Liver (tissue), 9 donors: ENCODE results near the gene PARK7. TPM values are rescaled to one million over a fixed set of nuclear protein-coding genes. Genes with fewer than 3 reads are reported as not detected.

Experiments
- DNase-seq: peaks from one replicate; pipeline ENCODE4 v3.0.0-alpha.2; 2017; ENCODE audit warnings: low spot score
- H3K27ac ChIP-seq, 2 donors: one replicate each; pipeline ENCODE4 v1.7.0; 2013; ENCODE audit warnings: inconsistent platforms in 2 of 2, low read length in 2 of 2, control low read depth in 1 of 2, low read depth in 1 of 2, mild to moderate bottlenecking in 1 of 2
- H3K27me3 ChIP-seq, 4 donors: one replicate each; pipeline versions ENCODE4 v1.6.1 to v1.7.0; 2013; ENCODE audit warnings: low read length in 3 of 4, inconsistent platforms in 1 of 4, mild to moderate bottlenecking in 1 of 4, moderate library complexity in 1 of 4; ENCODE audit not compliant: control insufficient read depth in 4 of 4, insufficient read depth in 4 of 4
- H3K36me3 ChIP-seq, 4 donors: one replicate each; pipeline versions ENCODE4 v1.6.1 to v1.7.0; 2013; ENCODE audit warnings: low read length in 3 of 4, mild to moderate bottlenecking in 3 of 4, low read depth in 1 of 4, moderate library complexity in 1 of 4; ENCODE audit not compliant: control insufficient read depth in 4 of 4, insufficient read depth in 3 of 4
- H3K4me1 ChIP-seq, 4 donors: one replicate each; pipeline versions ENCODE4 v1.6.1 to v1.7.0; 2013; ENCODE audit warnings: low read length in 3 of 4, mild to moderate bottlenecking in 3 of 4, moderate library complexity in 1 of 4; ENCODE audit not compliant: control insufficient read depth in 4 of 4, insufficient read depth in 4 of 4
- H3K4me3 ChIP-seq, 3 donors: one replicate each; pipeline versions ENCODE4 v1.6.1 to v1.7.0; 2013; ENCODE audit warnings: low read length in 3 of 3, control low read depth in 1 of 3, low read depth in 1 of 3, mild to moderate bottlenecking in 1 of 3
- H3K9ac ChIP-seq, 2 donors: one replicate each; pipeline ENCODE4 v1.7.0; 2013; ENCODE audit warnings: low read length in 2 of 2, mild to moderate bottlenecking in 2 of 2, moderate library complexity in 2 of 2, control low read depth in 1 of 2, low read depth in 1 of 2
- H3K9me3 ChIP-seq, 4 donors: one replicate each; pipeline versions ENCODE4 v1.6.1 to v1.7.0; 2013; ENCODE audit warnings: low read length in 3 of 4; ENCODE audit not compliant: control insufficient read depth in 4 of 4
- EGR1 ChIP-seq, 2 donors: IDR thresholded peaks; 2 replicates each; pipeline ENCODE4 v1.6.1; 2016 to 2018; ENCODE audit warnings: antibody characterized with exemption in 2 of 2, low read depth in 2 of 2
- FOXA1 ChIP-seq: IDR thresholded peaks from 2 replicates; pipeline ENCODE4 v1.6.1; 2016; ENCODE audit warnings: antibody characterized with exemption
- FOXA2 ChIP-seq: IDR thresholded peaks from 2 replicates; pipeline ENCODE4 v1.6.1; 2016; ENCODE audit warnings: antibody characterized with exemption
- GABPA ChIP-seq, 2 donors: IDR thresholded peaks in 1 of 2; conservative IDR thresholded peaks in 1 of 2; 2 replicates each; pipeline ENCODE4 v1.6.1; 2016; ENCODE audit warnings: antibody characterized with exemption in 2 of 2, mild to moderate bottlenecking in 1 of 2, moderate library complexity in 1 of 2
- HNF4A ChIP-seq, 2 donors: conservative IDR thresholded peaks; 2 replicates each; pipeline ENCODE4 v1.6.1; 2016; ENCODE audit warnings: antibody characterized with exemption in 2 of 2, mild to moderate bottlenecking in 2 of 2
- HNF4G ChIP-seq: IDR thresholded peaks from 2 replicates; pipeline ENCODE4 v1.6.1; 2016; ENCODE audit warnings: antibody characterized with exemption
- JUND ChIP-seq, 2 donors: IDR thresholded peaks; 2 replicates each; pipeline ENCODE4 v1.6.1; 2016; ENCODE audit warnings: antibody characterized with exemption in 2 of 2
- MAX ChIP-seq: IDR thresholded peaks from 2 replicates; pipeline ENCODE4 v1.6.1; 2016; ENCODE audit warnings: antibody characterized with exemption
- NR2F2 ChIP-seq: IDR thresholded peaks from 2 replicates; pipeline ENCODE4 v1.6.1; 2016; ENCODE audit warnings: antibody characterized with exemption
- RAD21 ChIP-seq, 2 donors: IDR thresholded peaks; 2 replicates each; pipeline ENCODE4 v1.6.1; 2016; ENCODE audit warnings: antibody characterized with exemption in 2 of 2, mild to moderate bottlenecking in 2 of 2
- REST ChIP-seq: IDR thresholded peaks from 2 replicates; pipeline ENCODE4 v1.6.1; 2016; ENCODE audit warnings: antibody characterized with exemption, mild to moderate bottlenecking
- RXRA ChIP-seq, 2 donors: IDR thresholded peaks; 2 replicates each; pipeline ENCODE4 v1.6.1; 2017 to 2018; ENCODE audit warnings: antibody characterized with exemption in 2 of 2, mild to moderate bottlenecking in 1 of 2
- SP1 ChIP-seq: IDR thresholded peaks from 2 replicates; pipeline ENCODE4 v1.6.1; 2018; ENCODE audit warnings: antibody characterized with exemption, mild to moderate bottlenecking
- TAF1 ChIP-seq: conservative IDR thresholded peaks from 2 replicates; pipeline ENCODE4 v1.6.1; 2016; ENCODE audit warnings: antibody characterized with exemption, mild to moderate bottlenecking
- YY1 ChIP-seq: IDR thresholded peaks from 2 replicates; pipeline ENCODE4 v1.6.1; 2016; ENCODE audit warnings: antibody characterized with exemption, mild to moderate bottlenecking
- WGBS: extraction: QIAGEN DNeasy Blood & Tissue Kit; methylation state at CpG from one replicate; pipeline ENCODE4 v1.1.7; 2013; 5-methylcytosine and 5-hydroxymethylcytosine counted together
- polyA plus RNA-seq, 2 donors: library from polyadenylated mRNA; stranded (reverse) in 1 of 2; unstranded in 1 of 2; fragments of 200-250 nt in 1 of 2; fragments of >200 nt in 1 of 2; fragmentation: Nextera tagmentation in 1 of 2; extraction: Ambion mirVana in 1 of 2; gene quantifications; one replicate each; pipeline versions ENCODE4 v1.2.1 to v1.2.3, GENCODE V29; 2013 to 2015
- total RNA-seq, 2 donors: library from RNA; depleted of rRNA; stranded (reverse); fragments of >200 nt; gene quantifications; one replicate each; pipeline ENCODE4 v1.2.3, GENCODE V29; 2014
- TF ChIP-seq, protein P1 (sequence below): fragments of 150-350 bp; IDR thresholded peaks from 2 replicates; pipeline ENCODE4 v1.5.1; 2017; ENCODE audit warnings: improper control_type of control experiment, low read depth, low read length; ENCODE audit not compliant: missing input control
- TF ChIP-seq, protein P2 (sequence below): IDR thresholded peaks from 2 replicates; pipeline ENCODE4 v1.6.1; 2016; ENCODE audit warnings: antibody characterized with exemption
- TF ChIP-seq, protein P3 (sequence below): IDR thresholded peaks from 2 replicates; pipeline ENCODE4 v1.6.1; 2016; ENCODE audit warnings: antibody characterized with exemption
- donor health status: healthy.
- donor health status: healthy.
- donor health status: healthy.
- donor health status: healthy.
- donor health status: healthy.

The PARK7 gene
- total and polyA plus RNA-seq, 4 donors, result 107 to 297 (median 181) TPM

GRCh38 chr1:7983086-7983778 lies 21.7 kb downstream of the PARK7 start:
- 67% methylated on average over 15 of the region's 15 CpGs for WGBS
- H3K4me1 ChIP-seq, result peaks cover 3 to 22% (median 17%) of the 10 kb centered on the region in 4 donors
- DNase-seq, result no peak
- H3K4me3 ChIP-seq, result no peak overlapping the region
- no peaks in the 10 kb centered on the region for H3K9me3 ChIP-seq
- H3K9ac ChIP-seq, result peak overlapping the region in 1 of 2 donors; percentile 37
- peaks cover 11 to 50% (median 26%) of the 10 kb centered on the region in 4 donors for H3K36me3 ChIP-seq
- H3K27me3 ChIP-seq, result no peaks in the 10 kb centered on the region
- H3K27ac ChIP-seq, result peak overlapping the region; percentile 10 to 46
- TF ChIP-seq TAF1, result no peak
- TF ChIP-seq JUND (IDR thresholded peaks at IDR 0.05), result no peak
- peak; percentile 9 to 43 for TF ChIP-seq HNF4A (conservative IDR thresholded peaks at IDR 0.05)
- TF ChIP-seq MAX, result no peak
- TF ChIP-seq, protein P1, sequence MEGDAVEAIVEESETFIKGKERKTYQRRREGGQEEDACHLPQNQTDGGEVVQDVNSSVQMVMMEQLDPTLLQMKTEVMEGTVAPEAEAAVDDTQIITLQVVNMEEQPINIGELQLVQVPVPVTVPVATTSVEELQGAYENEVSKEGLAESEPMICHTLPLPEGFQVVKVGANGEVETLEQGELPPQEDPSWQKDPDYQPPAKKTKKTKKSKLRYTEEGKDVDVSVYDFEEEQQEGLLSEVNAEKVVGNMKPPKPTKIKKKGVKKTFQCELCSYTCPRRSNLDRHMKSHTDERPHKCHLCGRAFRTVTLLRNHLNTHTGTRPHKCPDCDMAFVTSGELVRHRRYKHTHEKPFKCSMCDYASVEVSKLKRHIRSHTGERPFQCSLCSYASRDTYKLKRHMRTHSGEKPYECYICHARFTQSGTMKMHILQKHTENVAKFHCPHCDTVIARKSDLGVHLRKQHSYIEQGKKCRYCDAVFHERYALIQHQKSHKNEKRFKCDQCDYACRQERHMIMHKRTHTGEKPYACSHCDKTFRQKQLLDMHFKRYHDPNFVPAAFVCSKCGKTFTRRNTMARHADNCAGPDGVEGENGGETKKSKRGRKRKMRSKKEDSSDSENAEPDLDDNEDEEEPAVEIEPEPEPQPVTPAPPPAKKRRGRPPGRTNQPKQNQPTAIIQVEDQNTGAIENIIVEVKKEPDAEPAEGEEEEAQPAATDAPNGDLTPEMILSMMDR, result no peak
- no peak for TF ChIP-seq YY1
- TF ChIP-seq FOXA2, result no peak
- TF ChIP-seq FOXA1, result no peak
- peak in 1 of 2 donors; percentile 22 for TF ChIP-seq RAD21 (IDR thresholded peaks at IDR 0.05)
- no peak for TF ChIP-seq EGR1 (IDR thresholded peaks at IDR 0.05; ENCODE audit: low read depth in 2 of 2)
- TF ChIP-seq, protein P2, sequence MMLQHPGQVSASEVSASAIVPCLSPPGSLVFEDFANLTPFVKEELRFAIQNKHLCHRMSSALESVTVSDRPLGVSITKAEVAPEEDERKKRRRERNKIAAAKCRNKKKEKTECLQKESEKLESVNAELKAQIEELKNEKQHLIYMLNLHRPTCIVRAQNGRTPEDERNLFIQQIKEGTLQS, result no peak
- TF ChIP-seq RXRA (IDR thresholded peaks at IDR 0.05), result peak in 1 of 2 donors; percentile 60

DNA sequence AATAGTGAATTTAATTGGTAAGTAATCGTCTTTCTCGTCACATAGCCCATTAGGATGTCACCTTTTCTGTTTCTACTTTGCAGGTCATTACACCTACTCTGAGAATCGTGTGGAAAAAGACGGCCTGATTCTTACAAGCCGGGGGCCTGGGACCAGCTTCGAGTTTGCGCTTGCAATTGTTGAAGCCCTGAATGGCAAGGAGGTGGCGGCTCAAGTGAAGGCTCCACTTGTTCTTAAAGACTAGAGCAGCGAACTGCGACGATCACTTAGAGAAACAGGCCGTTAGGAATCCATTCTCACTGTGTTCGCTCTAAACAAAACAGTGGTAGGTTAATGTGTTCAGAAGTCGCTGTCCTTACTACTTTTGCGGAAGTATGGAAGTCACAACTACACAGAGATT lies 23.3 kb downstream of the PARK7 start:
- WGBS, result 96% methylated on average over 15 of the region's 15 CpGs
- Histone ChIP-seq H3K9me3 (no peaks in the 10 kb centered on the region), H3K4me3 (no peak overlapping the region), H3K27me3 (no peaks in the 10 kb centered on the region), H3K9ac (no peak overlapping the region), H3K4me1 (peaks cover 3 to 22% (median 17%) of the 10 kb centered on the region in 4 donors), H3K36me3 (peaks cover 10 to 39% (median 22%) of the 10 kb centered on the region in 4 donors), H3K27ac (no peak overlapping the region)
- DNase-seq, result no peak
- TF ChIP-seq TAF1 (no peak), MAX (no peak), RXRA (IDR thresholded peaks at IDR 0.05) (no peak), RAD21 (IDR thresholded peaks at IDR 0.05) (no peak), FOXA1 (no peak), SP1 (no peak), YY1 (no peak), FOXA2 (no peak), REST (no peak), GABPA (IDR thresholded peaks at IDR 0.05 in 1 of 2, conservative IDR thresholded peaks at IDR 0.05 in 1 of 2) (no peak), JUND (IDR thresholded peaks at IDR 0.05) (no peak), NR2F2 (no peak), HNF4A (conservative IDR thresholded peaks at IDR 0.05) (no peak), HNF4G (no peak), EGR1 (IDR thresholded peaks at IDR 0.05; ENCODE audit: low read depth in 2 of 2) (no peak)
- TF ChIP-seq, protein P2, result no peak
- TF ChIP-seq, protein P1, result no peak
- TF ChIP-seq, protein P3, sequence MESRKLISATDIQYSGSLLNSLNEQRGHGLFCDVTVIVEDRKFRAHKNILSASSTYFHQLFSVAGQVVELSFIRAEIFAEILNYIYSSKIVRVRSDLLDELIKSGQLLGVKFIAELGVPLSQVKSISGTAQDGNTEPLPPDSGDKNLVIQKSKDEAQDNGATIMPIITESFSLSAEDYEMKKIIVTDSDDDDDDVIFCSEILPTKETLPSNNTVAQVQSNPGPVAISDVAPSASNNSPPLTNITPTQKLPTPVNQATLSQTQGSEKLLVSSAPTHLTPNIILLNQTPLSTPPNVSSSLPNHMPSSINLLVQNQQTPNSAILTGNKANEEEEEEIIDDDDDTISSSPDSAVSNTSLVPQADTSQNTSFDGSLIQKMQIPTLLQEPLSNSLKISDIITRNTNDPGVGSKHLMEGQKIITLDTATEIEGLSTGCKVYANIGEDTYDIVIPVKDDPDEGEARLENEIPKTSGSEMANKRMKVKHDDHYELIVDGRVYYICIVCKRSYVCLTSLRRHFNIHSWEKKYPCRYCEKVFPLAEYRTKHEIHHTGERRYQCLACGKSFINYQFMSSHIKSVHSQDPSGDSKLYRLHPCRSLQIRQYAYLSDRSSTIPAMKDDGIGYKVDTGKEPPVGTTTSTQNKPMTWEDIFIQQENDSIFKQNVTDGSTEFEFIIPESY, result no peak
